ENCODE data around the gene BCAT1.

Gene BCAT1

DNA sequence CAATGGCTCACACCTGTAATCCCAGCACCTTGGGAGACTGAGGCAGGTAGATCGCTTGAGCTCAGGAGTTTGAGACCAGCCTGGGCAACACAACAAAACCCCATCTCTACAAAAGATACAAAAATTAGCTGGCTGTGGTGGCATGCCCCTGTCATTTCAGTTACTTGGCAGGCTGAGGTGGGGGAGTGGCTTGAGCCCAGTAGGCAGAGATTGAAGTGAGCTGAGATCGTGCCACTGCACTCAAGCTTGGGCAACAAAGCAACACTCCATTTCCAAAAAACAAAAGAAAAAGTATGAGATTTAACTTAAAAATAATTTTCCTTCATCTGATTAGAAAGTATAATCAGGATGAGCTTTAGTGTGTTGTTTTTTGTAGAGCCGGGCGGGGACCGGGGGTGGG, 47.9 kb upstream of the BCAT1 start:
- Histone ChIP-seq H3K4me2 (ENCODE audit: low read length) (peak overlapping the region; percentile 94), H3F3A (ENCODE audit: control insufficient read depth, insufficient read depth) (peaks cover 57% of the 10 kb centered on the region), H3K4me3 (ENCODE audit: low read length) (peak overlapping the region; percentile 75), H4K20me1 (ENCODE audit: control insufficient read depth, insufficient read depth, low read depth, low read length) (no peaks in the 10 kb centered on the region), H3K27ac (ENCODE audit: low read depth, low read length) (peak overlapping the region; percentile 99), H3K27me3 (ENCODE audit: control insufficient read depth, low read length) (no peaks in the 10 kb centered on the region), H3K36me3 (ENCODE audit: control insufficient read depth, low read length) (peaks cover 13% of the 10 kb centered on the region), H3K4me1 (ENCODE audit: control insufficient read depth, low read length) (peaks cover 98% of the 10 kb centered on the region), H3K79me2 (ENCODE audit: control insufficient read depth, low read length) (peaks cover 82% of the 10 kb centered on the region), H3K9me2 (replicated peaks; ENCODE audit: control insufficient read depth, low read length) (no peaks in the 10 kb centered on the region), H3K9me3 (ENCODE audit: control insufficient read depth, insufficient read depth, low read length) (no peaks in the 10 kb centered on the region)
- TF ChIP-seq, protein P1, sequence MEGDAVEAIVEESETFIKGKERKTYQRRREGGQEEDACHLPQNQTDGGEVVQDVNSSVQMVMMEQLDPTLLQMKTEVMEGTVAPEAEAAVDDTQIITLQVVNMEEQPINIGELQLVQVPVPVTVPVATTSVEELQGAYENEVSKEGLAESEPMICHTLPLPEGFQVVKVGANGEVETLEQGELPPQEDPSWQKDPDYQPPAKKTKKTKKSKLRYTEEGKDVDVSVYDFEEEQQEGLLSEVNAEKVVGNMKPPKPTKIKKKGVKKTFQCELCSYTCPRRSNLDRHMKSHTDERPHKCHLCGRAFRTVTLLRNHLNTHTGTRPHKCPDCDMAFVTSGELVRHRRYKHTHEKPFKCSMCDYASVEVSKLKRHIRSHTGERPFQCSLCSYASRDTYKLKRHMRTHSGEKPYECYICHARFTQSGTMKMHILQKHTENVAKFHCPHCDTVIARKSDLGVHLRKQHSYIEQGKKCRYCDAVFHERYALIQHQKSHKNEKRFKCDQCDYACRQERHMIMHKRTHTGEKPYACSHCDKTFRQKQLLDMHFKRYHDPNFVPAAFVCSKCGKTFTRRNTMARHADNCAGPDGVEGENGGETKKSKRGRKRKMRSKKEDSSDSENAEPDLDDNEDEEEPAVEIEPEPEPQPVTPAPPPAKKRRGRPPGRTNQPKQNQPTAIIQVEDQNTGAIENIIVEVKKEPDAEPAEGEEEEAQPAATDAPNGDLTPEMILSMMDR (IDR thresholded peaks at IDR 0.05; ENCODE audit: low read depth, low read length, poor library complexity, severe bottlenecking), result no peak
- TF ChIP-seq EZH2phosphoT487 (IDR thresholded peaks at IDR 0.05; ENCODE audit: borderline replicate concordance, low read length), result no peak

DNA sequence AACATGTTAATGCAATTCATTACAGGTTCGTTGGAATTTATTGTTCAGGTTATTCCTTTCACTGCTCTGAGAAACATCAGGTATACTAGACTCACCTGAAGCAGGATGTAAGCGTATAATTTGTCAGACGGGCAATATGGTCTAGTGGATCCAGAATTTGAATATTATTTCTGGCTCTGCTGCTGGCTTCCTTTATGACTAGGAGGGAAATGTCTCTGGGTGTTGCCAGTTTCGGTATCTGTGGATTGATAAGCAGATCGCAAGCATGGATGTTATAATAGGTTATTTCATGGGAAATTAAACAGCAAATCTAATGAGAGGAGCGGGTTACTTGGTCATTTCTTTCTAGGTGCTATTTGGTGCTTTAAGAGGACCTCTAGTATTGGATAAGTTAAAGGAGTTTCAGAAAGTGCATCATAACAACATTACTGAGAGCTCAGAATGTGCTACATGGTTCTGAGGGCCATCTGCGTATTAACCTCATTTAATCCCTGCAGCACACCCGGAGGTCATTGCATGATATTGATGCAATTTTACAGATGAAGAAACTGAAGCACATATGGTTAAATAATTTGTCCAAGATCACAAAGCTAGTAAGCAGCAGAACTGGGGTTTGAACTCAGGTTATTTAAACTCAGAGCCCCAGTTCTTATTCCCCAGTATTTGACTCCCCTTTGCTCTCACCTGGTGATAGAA, 47.3 kb upstream of the BCAT1 start:
- Histone ChIP-seq H3K4me2 (ENCODE audit: low read length) (peak overlapping the region; percentile 94), H3K27ac (ENCODE audit: low read depth, low read length) (peak overlapping the region; percentile 99), H3K27me3 (ENCODE audit: control insufficient read depth, low read length) (no peaks in the 10 kb centered on the region)

DNA sequence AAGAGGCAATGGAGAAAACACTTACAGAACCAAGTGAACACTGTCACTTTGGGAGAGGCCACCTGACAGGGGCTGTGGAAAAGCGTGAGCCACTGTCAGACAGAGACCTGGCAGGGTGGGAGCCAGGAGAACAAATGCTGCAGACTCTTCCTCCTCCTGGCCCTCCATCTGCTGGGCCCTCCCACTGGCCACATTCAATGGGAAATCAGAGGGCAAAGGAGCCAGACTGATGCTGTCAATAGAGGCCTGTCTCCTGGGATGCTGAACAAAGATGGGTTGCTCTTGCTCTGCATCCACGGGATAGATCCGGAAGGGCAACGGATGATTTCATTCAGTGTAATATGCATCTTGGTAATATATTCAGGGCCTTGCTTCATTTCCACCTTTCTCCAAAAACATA, 44.9 kb upstream of the BCAT1 start:
- TF ChIP-seq, protein P1 (IDR thresholded peaks at IDR 0.05; ENCODE audit: low read depth, low read length, poor library complexity, severe bottlenecking), result no peak
- no peak for TF ChIP-seq EZH2phosphoT487 (IDR thresholded peaks at IDR 0.05; ENCODE audit: borderline replicate concordance, low read length)
- Histone ChIP-seq H3K4me2 (ENCODE audit: low read length) (peak overlapping the region; percentile 73), H3K9me2 (replicated peaks; ENCODE audit: control insufficient read depth, low read length) (no peaks in the 10 kb centered on the region), H3K79me2 (ENCODE audit: control insufficient read depth, low read length) (peaks cover 54% of the 10 kb centered on the region), H3K4me1 (ENCODE audit: control insufficient read depth, low read length) (peaks cover 78% of the 10 kb centered on the region), H3K27me3 (ENCODE audit: control insufficient read depth, low read length) (no peaks in the 10 kb centered on the region), H4K20me1 (ENCODE audit: control insufficient read depth, insufficient read depth, low read depth, low read length) (no peaks in the 10 kb centered on the region), H3K9me3 (ENCODE audit: control insufficient read depth, insufficient read depth, low read length) (no peaks in the 10 kb centered on the region), H3K36me3 (ENCODE audit: control insufficient read depth, low read length) (peaks cover 13% of the 10 kb centered on the region), H3F3A (ENCODE audit: control insufficient read depth, insufficient read depth) (peaks cover 36% of the 10 kb centered on the region), H3K4me3 (ENCODE audit: low read length) (peak overlapping the region; percentile 63), H3K27ac (ENCODE audit: low read depth, low read length) (peak overlapping the region; percentile 99)

More for the DNA sequence above, 47.3 kb upstream of the BCAT1 start:
- peak overlapping the region; percentile 75 for H3K4me3 ChIP-seq (ENCODE audit: low read length)
- peaks cover 78% of the 10 kb centered on the region for H3K79me2 ChIP-seq (ENCODE audit: control insufficient read depth, low read length)
- H3K4me1 ChIP-seq (ENCODE audit: control insufficient read depth, low read length), result peaks cover 98% of the 10 kb centered on the region
- peaks cover 57% of the 10 kb centered on the region for H3F3A ChIP-seq (ENCODE audit: control insufficient read depth, insufficient read depth)
- H3K9me2 ChIP-seq (replicated peaks; ENCODE audit: control insufficient read depth, low read length), result no peaks in the 10 kb centered on the region
- no peaks in the 10 kb centered on the region for H3K9me3 ChIP-seq (ENCODE audit: control insufficient read depth, insufficient read depth, low read length)
- no peaks in the 10 kb centered on the region for H4K20me1 ChIP-seq (ENCODE audit: control insufficient read depth, insufficient read depth, low read depth, low read length)
- no peak for TF ChIP-seq EZH2phosphoT487 (IDR thresholded peaks at IDR 0.05; ENCODE audit: borderline replicate concordance, low read length)
- TF ChIP-seq, protein P1 (IDR thresholded peaks at IDR 0.05; ENCODE audit: low read depth, low read length, poor library complexity, severe bottlenecking), result no peak
- H3K36me3 ChIP-seq (ENCODE audit: control insufficient read depth, low read length), result peaks cover 13% of the 10 kb centered on the region

All from DOHH2 (cell line).